Esophagus squamous epithelium (tissue), 5 donors: ENCODE data around the gene MLPH. TPM values are rescaled to one million over a fixed set of nuclear protein-coding genes. Genes with fewer than 3 reads are reported as not detected.
"Not testable (repeated sequence)": the region's sequence is repeated elsewhere in the genome, so short reads cannot be mapped to it uniquely, and the experiment has no call there.

Experiments
- DNase-seq: peaks from one replicate; lab custom pipeline; 2025; lab: John Stamatoyannopoulos, UW
- H3K27ac ChIP-seq, 4 donors: fragments of 200-600 bp; sonication (generic); one replicate each; pipeline ENCODE4 v1.5.1; 2016 to 2019; ENCODE audit warnings: mild to moderate bottlenecking in 1 of 4
- H3K27me3 ChIP-seq, 4 donors: fragments of 200-600 bp; sonication (generic); 1 replicate in 3 of 4; 2 replicates in 1 of 4; pipeline versions ENCODE4 v1.5.1 to v1.6.0; 2017 to 2021; ENCODE audit warnings: antibody characterized with exemption in 1 of 4
- H3K36me3 ChIP-seq, 3 donors: fragments of 200-600 bp; sonication (generic); one replicate each; pipeline ENCODE4 v1.5.1; 2016 to 2019
- H3K4me1 ChIP-seq, 3 donors: fragments of 200-600 bp; sonication (generic); one replicate each; pipeline ENCODE4 v1.5.1; 2017 to 2019
- H3K4me3 ChIP-seq, 4 donors: fragments of 200-600 bp; sonication (generic); 1 replicate in 3 of 4; 2 replicates in 1 of 4; pipeline ENCODE4 v1.5.1; 2016 to 2019; ENCODE audit warnings: mild to moderate bottlenecking in 2 of 4, moderate library complexity in 1 of 4
- H3K9me3 ChIP-seq, 3 donors: fragments of 200-600 bp; sonication (generic); one replicate each; pipeline ENCODE4 v1.5.1; 2016 to 2019
- CTCF ChIP-seq, 6 experiments: fragments of 450-650 bp in 4 of 6; fragments of 200-600 bp in 2 of 6; sonication (generic) in 2 of 6; IDR thresholded peaks; one replicate each; pipeline ENCODE4 v1.5.1; 2016 to 2019; ENCODE audit warnings: antibody characterized with exemption in 6 of 6, mild to moderate bottlenecking in 4 of 6, moderate library complexity in 4 of 6
- POLR2A ChIP-seq, 4 donors: fragments of 450-650 bp; IDR thresholded peaks; one replicate each; pipeline ENCODE4 v1.6.1; 2017; ENCODE audit warnings: antibody characterized with exemption in 4 of 4, mild to moderate bottlenecking in 4 of 4, moderate library complexity in 3 of 4
- WGBS, 2 donors: methylation state at CpG; one replicate each; pipeline ENCODE4 v1.1.5; 2018; 5-methylcytosine and 5-hydroxymethylcytosine counted together
- intact Hi-C: fragments of 100-400 bp; cut with DNase I; formaldehyde crosslinking; loops from one replicate; pipeline ENCODE4 v1.15.0; 2022
- total RNA-seq, 4 donors: library from RNA; depleted of rRNA; stranded (reverse); fragments of >200 nt; gene quantifications; one replicate each; pipeline ENCODE4 v1.1.0, GENCODE V29; 2016
- donor health status: DM: yes; HTN: yes; CAD: no.

Gene MLPH
- total RNA-seq, 4 donors from 2014 or later, result 1.8 to 10.5 (median 7.6) TPM

GRCh38 chr2:237593596-237594320 lies 106.7 kb downstream of the MLPH start:
- 59 to 84% methylated on average over 6 to 7 of the region's 17 CpGs for WGBS, 2 donors
- Histone ChIP-seq H3K36me3 (no peaks in the 10 kb centered on the region), H3K4me1 (peaks cover 20 to 52% (median 23%) of the 10 kb centered on the region in 3 donors), H3K27ac (peak overlapping the region in 3 of 4 donors; percentile 43 to 72 (median 71)), H3K9me3 (no peaks in the 10 kb centered on the region), H3K27me3 (no peaks in the 10 kb centered on the region), H3K4me3 (no peak overlapping the region)
- intact Hi-C loops, result no loop called here
- TF ChIP-seq CTCF (IDR thresholded peaks at IDR 0.05) (no peak), POLR2A (IDR thresholded peaks at IDR 0.05) (no peak)
- no peak for DNase-seq

GRCh38 chr2:237594514-237594871 lies 107.4 kb downstream of the MLPH start:
- peaks cover 20 to 54% (median 23%) of the 10 kb centered on the region in 3 donors for H3K4me1 ChIP-seq
- intact Hi-C loops, result no loop called here
- no peaks in the 10 kb centered on the region for H3K9me3 ChIP-seq
- no peak overlapping the region for H3K4me3 ChIP-seq
- WGBS, 2 donors, result 51 to 63% methylated on average over 5 of the region's 5 CpGs
- TF ChIP-seq CTCF (IDR thresholded peaks at IDR 0.05) (no peak), POLR2A (IDR thresholded peaks at IDR 0.05) (no peak)
- no peak for DNase-seq
- no peaks in the 10 kb centered on the region for H3K36me3 ChIP-seq
- peak overlapping the region; percentile 20 to 72 (median 57) for H3K27ac ChIP-seq
- H3K27me3 ChIP-seq, result no peaks in the 10 kb centered on the region

- H3K27me3 ChIP-seq, H3K4me3 ChIP-seq, H3K36me3 ChIP-seq, H3K9me3 ChIP-seq, intact Hi-C loops, DNase-seq: not testable (repeated sequence)
- H3K27ac ChIP-seq, result peak overlapping the region in 2 of 4 donors; percentile 71 to 72
- H3K4me1 ChIP-seq, result peaks cover 11 to 54% (median 18%) of the 10 kb centered on the region in 3 donors
- WGBS, 2 donors, result 92% methylated on average over 4 of the region's 5 CpGs
Measured at GRCh38 chr2:237595829-237596519, 108.9 kb downstream of the MLPH start.

- Histone ChIP-seq H3K36me3 (no peaks in the 10 kb centered on the region), H3K27ac (no peak overlapping the region), H3K4me1 (peaks cover 10 to 47% (median 11%) of the 10 kb centered on the region in 3 donors), H3K9me3 (no peaks in the 10 kb centered on the region), H3K4me3 (no peak overlapping the region), H3K27me3 (no peaks in the 10 kb centered on the region)
- no peak for DNase-seq
- WGBS, 2 donors, result 55 to 93% methylated on average over 5 to 9 of the region's 13 CpGs
- TF ChIP-seq CTCF (IDR thresholded peaks at IDR 0.05), result no peak
- no peak for TF ChIP-seq POLR2A (IDR thresholded peaks at IDR 0.05)
- intact Hi-C loops, result no loop called here
Measured at GRCh38 chr2:237596520-237597195, 109.6 kb downstream of the MLPH start.

- Histone ChIP-seq H3K4me3 (no peak overlapping the region), H3K27me3 (no peaks in the 10 kb centered on the region), H3K9me3 (no peaks in the 10 kb centered on the region), H3K4me1 (peaks cover 10 to 40% (median 10%) of the 10 kb centered on the region in 3 donors), H3K36me3 (no peaks in the 10 kb centered on the region), H3K27ac (no peak overlapping the region)
- TF ChIP-seq POLR2A (IDR thresholded peaks at IDR 0.05) (no peak), CTCF (IDR thresholded peaks at IDR 0.05) (no peak)
- WGBS, 2 donors, result 82 to 87% methylated on average over 25 to 27 of the region's 29 CpGs
- DNase-seq, result no peak
- intact Hi-C loops, result no loop called here
Measured at GRCh38 chr2:237597196-237598145, 110.4 kb downstream of the MLPH start.
